ENCODE measurements around the gene EAPP.
"Not testable (repeated sequence)": the region's sequence is repeated elsewhere in the genome, so short reads cannot be mapped to it uniquely, and the experiment has no call there.

GRCh38 chr14:34555583-34556497, 16.3 kb upstream of the EAPP start:
- not testable (repeated sequence) for TF ChIP-seq EZH2 (IDR thresholded peaks at IDR 0.05; ENCODE audit: low read depth, unreplicated experiment); CTCF (conservative IDR thresholded peaks at IDR 0.05; ENCODE audit: low read depth in 2 of 2); REST (IDR thresholded peaks at IDR 0.05; ENCODE audit: unreplicated experiment)
